Renal pelvis (tissue), 12 donors: ENCODE measurements around the gene CERK. TPM values are rescaled to one million over a fixed set of nuclear protein-coding genes. Genes with fewer than 3 reads are reported as not detected.
"Not testable (repeated sequence)": the region's sequence is repeated elsewhere in the genome, so short reads cannot be mapped to it uniquely, and the experiment has no call there.

Experiments
- DNase-seq: peaks from one replicate; pipeline ENCODE4 v3.0.0-alpha.2; 2013
- long read RNA-seq, 16 experiments: transcript quantifications; one replicate each; lab custom pipeline, GENCODE V29; 2026
- polyA plus RNA-seq, 3 donors: library from polyadenylated mRNA; unstranded; fragments of 120-200 nt; gene quantifications; one replicate each; pipeline ENCODE4 v1.2.1, GENCODE V29; 2013; ENCODE audit not compliant: insufficient read length in 3 of 3

CERK gene, protein sequence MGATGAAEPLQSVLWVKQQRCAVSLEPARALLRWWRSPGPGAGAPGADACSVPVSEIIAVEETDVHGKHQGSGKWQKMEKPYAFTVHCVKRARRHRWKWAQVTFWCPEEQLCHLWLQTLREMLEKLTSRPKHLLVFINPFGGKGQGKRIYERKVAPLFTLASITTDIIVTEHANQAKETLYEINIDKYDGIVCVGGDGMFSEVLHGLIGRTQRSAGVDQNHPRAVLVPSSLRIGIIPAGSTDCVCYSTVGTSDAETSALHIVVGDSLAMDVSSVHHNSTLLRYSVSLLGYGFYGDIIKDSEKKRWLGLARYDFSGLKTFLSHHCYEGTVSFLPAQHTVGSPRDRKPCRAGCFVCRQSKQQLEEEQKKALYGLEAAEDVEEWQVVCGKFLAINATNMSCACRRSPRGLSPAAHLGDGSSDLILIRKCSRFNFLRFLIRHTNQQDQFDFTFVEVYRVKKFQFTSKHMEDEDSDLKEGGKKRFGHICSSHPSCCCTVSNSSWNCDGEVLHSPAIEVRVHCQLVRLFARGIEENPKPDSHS
- polyA plus RNA-seq: 10 to 100 TPM; 43.9 to 52.7 (median 50.7) TPM
- long read RNA-seq, donor 1, full-length matches to known transcripts: 9 of 9 reads
- long read RNA-seq, donor 1, partial matches to known transcripts: 0 of 9 reads
- long read RNA-seq, donor 1, other reads (novel, unspliced or antisense): 0 of 9 reads
- long read RNA-seq, donor 2, full-length matches to known transcripts: 15 of 15 reads
- long read RNA-seq, donor 2, partial matches to known transcripts: 0 of 15 reads
- long read RNA-seq, donor 2, other reads (novel, unspliced or antisense): 0 of 15 reads
- long read RNA-seq, donor 3, full-length matches to known transcripts: 7 of 7 reads
- long read RNA-seq, donor 3, partial matches to known transcripts: 0 of 7 reads
- long read RNA-seq, donor 3, other reads (novel, unspliced or antisense): 0 of 7 reads
- long read RNA-seq, donor 4, full-length matches to known transcripts: 15 of 15 reads
- long read RNA-seq, donor 4, partial matches to known transcripts: 0 of 15 reads
- long read RNA-seq, donor 4, other reads (novel, unspliced or antisense): 0 of 15 reads
- long read RNA-seq, donor 5, full-length matches to known transcripts: 6 of 6 reads
- long read RNA-seq, donor 5, partial matches to known transcripts: 0 of 6 reads
- long read RNA-seq, donor 5, other reads (novel, unspliced or antisense): 0 of 6 reads
- long read RNA-seq, donor 6, full-length matches to known transcripts: 9 of 9 reads
- long read RNA-seq, donor 6, partial matches to known transcripts: 0 of 9 reads
- long read RNA-seq, donor 6, other reads (novel, unspliced or antisense): 0 of 9 reads
- long read RNA-seq, donor 7, full-length matches to known transcripts: 19 of 19 reads
- long read RNA-seq, donor 7, partial matches to known transcripts: 0 of 19 reads
- long read RNA-seq, donor 7, other reads (novel, unspliced or antisense): 0 of 19 reads
- long read RNA-seq, donor 8, full-length matches to known transcripts: 2 of 2 reads
- long read RNA-seq, donor 8, partial matches to known transcripts: 0 of 2 reads
- long read RNA-seq, donor 8, other reads (novel, unspliced or antisense): 0 of 2 reads
- long read RNA-seq, donor 9, full-length matches to known transcripts: 16 of 16 reads
- long read RNA-seq, donor 9, partial matches to known transcripts: 0 of 16 reads
- long read RNA-seq, donor 9, other reads (novel, unspliced or antisense): 0 of 16 reads
- long read RNA-seq, donor 10, full-length matches to known transcripts: 8 of 8 reads
- long read RNA-seq, donor 10, partial matches to known transcripts: 0 of 8 reads
- long read RNA-seq, donor 10, other reads (novel, unspliced or antisense): 0 of 8 reads
- long read RNA-seq, donor 11, full-length matches to known transcripts: 14 of 14 reads
- long read RNA-seq, donor 11, partial matches to known transcripts: 0 of 14 reads
- long read RNA-seq, donor 11, other reads (novel, unspliced or antisense): 0 of 14 reads
- long read RNA-seq, donor 12, full-length matches to known transcripts: 10 of 10 reads
- long read RNA-seq, donor 12, partial matches to known transcripts: 0 of 10 reads
- long read RNA-seq, donor 12, other reads (novel, unspliced or antisense): 0 of 10 reads
- long read RNA-seq, donor 13, full-length matches to known transcripts: 3 of 3 reads
- long read RNA-seq, donor 13, partial matches to known transcripts: 0 of 3 reads
- long read RNA-seq, donor 13, other reads (novel, unspliced or antisense): 0 of 3 reads
- long read RNA-seq, donor 14, full-length matches to known transcripts: 21 of 21 reads
- long read RNA-seq, donor 14, partial matches to known transcripts: 0 of 21 reads
- long read RNA-seq, donor 14, other reads (novel, unspliced or antisense): 0 of 21 reads
- long read RNA-seq, donor 15, full-length matches to known transcripts: 11 of 11 reads
- long read RNA-seq, donor 15, partial matches to known transcripts: 0 of 11 reads
- long read RNA-seq, donor 15, other reads (novel, unspliced or antisense): 0 of 11 reads
- long read RNA-seq, donor 16, full-length matches to known transcripts: 7 of 7 reads
- long read RNA-seq, donor 16, partial matches to known transcripts: 0 of 7 reads
- long read RNA-seq, donor 16, other reads (novel, unspliced or antisense): 0 of 7 reads

DNA sequence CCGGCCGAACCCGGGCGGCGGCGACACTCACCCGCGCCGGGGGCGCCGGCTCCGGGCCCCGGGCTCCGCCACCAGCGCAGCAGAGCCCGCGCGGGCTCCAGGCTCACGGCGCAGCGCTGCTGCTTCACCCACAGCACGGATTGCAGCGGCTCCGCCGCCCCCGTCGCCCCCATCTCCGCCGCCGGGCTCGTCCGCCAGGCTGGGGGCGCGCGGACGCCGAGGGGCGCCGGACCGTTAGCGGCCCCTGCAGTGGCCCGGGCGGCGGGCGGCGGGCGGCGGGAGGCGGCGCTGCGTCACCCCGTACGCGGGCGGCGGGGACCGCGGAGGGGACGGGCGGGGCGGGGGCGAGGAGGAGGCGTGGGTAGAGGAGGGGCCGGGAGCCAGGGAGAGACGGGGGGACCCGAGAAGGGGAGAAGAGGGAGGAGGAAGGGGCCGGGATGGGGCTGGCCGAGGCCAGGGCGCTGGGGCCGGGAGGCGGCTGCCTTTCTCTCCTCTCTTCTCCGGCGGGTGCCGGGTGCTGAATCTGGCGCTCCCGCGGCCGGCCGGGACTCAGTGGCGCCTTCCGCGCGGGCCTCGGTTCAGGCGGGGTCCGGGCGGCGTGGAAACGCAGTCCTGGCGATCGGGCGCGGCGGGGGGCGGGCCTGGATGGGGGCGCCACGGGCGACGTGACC lies at the start of gene CERK:
Gene CERK (minus strand): TSS at position 277 of the 671 bp plus-strand sequence. CDS start 104 bp downstream, at position 173.
- DNase-seq: peak; percentile 82

DNA sequence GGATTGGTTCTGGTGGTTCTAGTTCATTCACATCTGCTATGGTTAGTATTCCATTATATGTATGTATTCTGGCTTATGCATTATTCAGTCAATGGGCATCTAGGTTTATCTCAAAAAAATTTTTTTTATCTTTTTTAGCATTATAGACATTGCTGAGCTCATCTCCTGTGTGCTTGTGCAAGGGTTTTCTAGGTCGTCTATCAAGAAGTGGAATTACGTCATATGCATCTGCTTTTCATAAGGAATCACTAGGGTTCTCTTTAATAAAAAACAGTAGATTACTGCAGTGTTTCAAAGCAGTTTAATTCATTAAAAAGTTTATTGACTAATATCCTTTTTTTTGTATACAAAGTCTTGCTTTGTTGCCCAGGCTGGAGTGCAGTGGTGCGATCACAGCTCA lies 45.7 kb upstream of the CERK start:
- DNase-seq: no peak

DNA sequence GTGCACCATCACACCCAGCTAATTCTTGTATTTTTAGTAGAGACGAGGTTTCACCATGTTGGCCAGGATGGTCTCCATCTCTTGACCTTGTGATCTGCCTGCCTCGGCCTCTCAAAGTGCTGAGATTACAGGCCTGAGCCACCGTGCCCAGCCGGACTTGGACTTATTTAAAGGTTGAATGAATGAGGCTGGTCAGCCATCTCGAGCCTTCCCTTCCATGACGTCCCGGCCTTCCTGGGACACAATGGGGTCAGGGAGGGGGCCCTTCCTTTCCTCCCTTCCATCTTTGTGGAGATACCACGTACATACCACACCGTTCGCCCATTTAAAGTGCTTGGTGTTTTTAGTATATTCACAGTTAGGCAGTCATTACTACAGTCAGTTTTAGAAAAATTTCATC lies 44.1 kb upstream of the CERK start:
- not testable (repeated sequence) for DNase-seq

DNA sequence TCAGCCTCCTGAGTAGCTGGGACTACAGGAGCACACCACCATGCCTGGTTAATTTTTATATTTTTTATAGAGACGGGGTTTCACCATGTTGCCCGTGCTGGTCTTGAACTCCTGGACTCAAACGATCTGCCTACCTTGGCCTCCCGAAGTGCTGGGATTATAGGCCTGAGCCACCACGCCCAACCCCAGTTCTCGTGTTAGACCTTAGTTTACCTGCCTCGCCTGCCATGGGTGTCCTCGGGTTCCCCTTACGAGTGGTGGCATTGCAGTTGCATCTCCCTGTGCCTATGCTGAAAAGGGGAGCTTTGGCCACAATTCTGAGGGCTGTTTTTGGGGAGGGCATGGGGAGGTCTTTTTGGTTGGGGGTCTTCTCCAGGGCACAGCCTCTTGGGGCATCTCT lies 43.2 kb upstream of the CERK start:
- DNase-seq: no peak

DNA sequence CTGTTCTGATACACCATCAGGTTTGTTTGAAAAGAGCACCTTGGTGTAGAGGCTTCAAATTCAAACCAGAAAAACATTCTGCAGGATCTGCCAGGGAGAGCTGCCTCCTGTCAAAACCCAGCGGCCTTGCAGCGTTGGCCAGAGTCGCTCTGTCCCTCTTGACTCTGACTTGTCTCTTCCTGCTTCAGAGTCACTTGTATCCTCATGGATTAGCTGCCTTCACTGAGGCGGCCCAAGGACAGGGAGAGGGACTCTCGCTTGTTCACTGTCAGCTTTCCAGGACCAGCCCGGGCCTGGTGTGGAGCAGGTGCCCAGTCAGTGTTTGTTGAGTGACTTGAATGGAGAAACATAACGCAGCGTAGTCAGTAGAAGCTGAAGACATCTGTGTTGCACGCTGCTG lies 42.4 kb upstream of the CERK start:
- DNase-seq: no peak

DNA sequence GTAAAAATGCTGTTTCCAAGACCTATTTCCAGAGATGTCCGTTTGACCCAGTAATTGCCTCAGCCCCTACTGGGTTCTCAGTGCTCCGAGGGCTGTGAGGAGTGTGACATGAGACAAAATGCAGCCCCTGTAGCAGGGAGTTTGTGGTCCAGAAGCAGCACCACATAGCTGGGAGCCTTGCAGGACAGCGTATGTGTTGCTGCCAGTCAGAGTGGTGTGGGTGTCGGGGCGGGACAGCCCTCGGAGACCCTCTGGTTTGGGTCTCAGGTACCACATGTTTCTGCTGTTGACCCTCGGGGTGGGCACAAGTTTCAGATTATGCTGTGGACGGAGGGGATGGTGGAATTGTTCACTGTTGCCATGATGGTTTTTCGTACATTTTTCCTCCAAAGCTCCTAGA lies 41.6 kb upstream of the CERK start:
- DNase-seq: no peak

DNA sequence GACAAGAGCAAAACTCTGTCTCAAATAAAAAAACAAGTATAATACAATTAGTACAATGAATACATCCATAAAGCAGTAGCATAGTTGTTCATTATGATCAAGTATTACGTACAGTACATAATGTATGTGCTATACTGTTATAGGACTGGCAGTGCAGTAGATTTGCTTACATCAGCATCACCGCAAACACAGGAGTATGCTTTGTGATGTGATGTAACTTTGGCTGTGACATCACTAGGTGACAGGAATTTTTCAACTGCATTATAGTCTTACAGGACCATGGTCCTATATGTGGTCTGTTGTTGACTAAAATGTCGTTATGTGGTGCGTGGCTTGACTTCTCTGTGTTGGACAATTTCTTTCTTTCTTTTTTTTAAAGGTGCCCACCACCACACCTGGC lies 41.0 kb upstream of the CERK start:
- no peak for DNase-seq

GRCh38 chr22:46777609-46777970 lies 39.5 kb upstream of the CERK start:
- DNase-seq: no peak

GRCh38 chr22:46776876-46777608 lies 39.0 kb upstream of the CERK start:
- no peak for DNase-seq

DNA sequence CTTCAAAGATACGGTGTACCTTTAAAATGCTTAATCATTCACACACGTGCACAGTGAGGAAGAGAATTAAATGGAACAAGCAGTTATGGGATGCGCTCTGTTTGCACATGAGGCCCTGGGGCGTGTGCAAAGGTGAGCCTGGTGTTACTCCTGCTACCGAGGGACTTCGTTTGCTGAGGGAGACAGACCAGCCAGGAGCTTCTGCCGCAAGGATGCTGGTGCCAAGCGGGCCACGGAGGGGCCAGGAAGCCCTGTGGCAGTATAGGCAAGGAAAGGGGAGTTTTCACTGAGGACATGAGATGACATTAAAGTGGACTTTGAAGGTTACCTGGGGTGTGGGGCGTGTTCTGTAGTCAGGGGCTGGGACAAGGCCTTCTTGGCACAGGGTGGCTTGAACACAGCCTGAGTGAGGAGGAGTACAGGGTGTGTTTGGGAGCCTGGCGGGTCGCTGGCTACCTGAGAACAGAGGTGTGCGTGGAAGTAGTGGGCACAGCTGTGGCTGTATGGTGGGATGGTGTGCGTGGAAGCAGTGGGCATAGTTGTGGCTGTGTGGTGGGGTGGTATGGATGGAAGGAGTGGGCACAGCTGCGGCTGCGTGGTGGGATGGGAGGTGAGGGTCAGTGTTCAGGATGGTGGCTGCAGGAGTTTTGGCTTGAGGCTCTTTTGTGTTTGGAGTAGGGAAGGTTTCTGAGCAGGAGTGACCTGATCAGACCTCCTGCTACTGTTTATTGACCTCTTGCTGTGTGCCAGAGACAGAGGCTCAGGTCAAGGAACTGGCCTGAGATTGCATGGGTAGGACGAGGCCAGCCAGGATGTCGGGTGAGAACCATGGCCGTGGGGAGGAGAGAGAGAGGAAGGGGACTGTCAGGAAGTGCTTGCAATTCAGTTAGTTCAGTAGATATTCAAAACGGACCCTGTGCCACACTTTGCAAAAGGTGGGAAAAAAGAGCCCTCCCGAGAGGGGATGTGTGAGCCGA lies 38.1 kb upstream of the CERK start:
- DNase-seq: no peak

DNA sequence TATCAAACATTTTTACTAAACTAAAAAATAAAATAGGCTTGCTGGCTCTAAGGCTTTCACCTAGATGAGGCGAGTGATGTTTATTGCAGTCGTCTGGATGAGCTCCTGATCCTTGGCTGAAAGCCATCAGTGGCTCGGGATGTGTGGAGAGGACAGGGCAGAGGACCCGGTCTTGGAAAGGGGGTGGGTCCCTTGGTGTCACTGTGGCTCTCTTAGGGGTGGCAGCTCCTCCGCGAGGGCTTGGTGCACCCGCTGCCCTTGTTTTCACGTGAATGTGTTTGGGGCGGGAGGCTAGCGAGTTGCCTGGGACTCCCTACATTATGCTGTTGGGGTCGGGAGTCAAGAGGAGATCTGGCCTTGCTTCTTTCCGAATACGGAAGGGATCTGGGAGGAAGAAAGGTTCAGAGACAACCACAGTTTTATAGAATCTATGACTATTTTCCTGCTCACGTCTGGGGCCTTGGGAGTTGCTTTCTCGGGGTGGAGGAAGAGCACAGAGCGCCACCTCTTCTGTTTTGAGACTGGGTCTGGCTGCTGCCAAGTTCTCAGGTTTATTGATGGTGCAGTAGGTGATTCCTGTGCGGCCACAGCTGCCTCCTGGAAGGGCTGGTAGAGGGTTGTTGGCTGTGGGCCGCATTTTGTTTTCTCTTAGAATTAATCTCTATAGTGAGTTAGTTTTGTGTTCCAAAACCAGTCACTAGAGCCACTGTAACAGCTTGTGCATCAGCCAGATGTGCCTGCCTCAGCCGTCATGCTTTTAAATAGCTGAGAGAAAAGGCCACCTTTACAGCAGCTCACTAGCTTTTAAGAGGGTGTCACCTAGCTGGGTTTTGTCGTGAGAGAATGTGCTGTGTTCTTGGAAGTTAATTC lies 37.2 kb upstream of the CERK start:
- DNase-seq: no peak

GRCh38 chr22:46774253-46774979 lies 36.4 kb upstream of the CERK start:
- DNase-seq: no peak

GRCh38 chr22:46773076-46773475 lies 35.0 kb upstream of the CERK start:
- DNase-seq: no peak

DNA sequence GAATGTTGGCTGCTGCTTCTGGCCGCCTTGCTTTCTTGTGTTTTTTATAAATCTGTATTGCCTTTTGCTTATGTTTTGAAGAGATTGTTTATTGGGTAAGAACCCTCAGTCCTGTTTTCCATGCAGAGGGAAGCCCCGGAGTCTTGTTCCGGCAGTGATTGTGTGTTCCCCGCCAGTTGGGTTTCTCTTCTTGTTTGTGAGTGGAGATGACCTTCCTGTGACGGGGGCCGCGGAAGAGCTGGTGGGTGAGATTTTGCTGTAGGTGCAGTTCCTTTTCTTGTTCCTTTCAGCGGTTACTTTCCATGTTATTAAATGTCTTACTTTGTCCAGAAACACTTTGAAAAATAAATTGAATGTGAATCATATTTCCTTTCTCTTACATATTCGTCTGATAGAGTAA lies 32.7 kb upstream of the CERK start:
- DNase-seq: no peak

DNA sequence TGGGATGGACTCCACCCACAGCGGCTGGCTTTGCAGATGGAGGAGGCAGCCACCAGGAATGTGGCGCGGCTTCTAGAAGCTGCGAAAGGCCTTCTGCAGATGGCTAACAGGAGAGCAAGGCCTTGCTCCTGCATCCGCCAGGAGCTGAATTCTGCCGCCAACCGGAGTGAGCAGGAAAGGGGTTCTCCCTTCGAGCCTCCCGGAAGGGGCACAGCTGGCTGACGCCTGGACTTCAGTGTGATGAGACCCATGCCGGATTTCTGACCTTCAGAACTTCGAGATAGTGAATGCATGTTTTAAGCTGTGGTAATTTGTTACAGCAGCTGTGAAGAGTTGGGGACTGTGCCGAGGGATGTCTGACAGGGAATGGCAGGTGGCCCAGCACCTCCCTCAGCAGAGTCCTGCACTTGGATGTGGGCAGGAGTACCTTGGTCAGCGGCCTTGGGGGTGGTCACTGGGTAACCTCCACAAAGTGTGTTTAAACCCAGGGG lies 32.1 kb upstream of the CERK start:
- DNase-seq: no peak
